Fibroblast of lung (primary cell): ENCODE measurements around the gene KCNT2. TPM values are rescaled to one million over a fixed set of nuclear protein-coding genes. Genes with fewer than 3 reads are reported as not detected.
A peak's percentile ranks its signal among the peaks of the same experiment; 100 is the strongest.

ENCODE experiments used
- DNase-seq, 2 donors: peaks; one replicate each; pipeline versions ENCODE4 v3.0.0 to v3.0.0-alpha.2; 2010; ENCODE audit warnings: low read depth in 2 of 2
- H2AFZ ChIP-seq: 2 replicates; pipeline ENCODE4 v1.5.1; 2012; ENCODE audit warnings: low read length, control low read depth, inconsistent platforms
- H3K27ac ChIP-seq: 2 replicates; pipeline ENCODE4 v1.5.1; 2011; ENCODE audit warnings: low read length, control low read depth; ENCODE audit not compliant: insufficient read depth
- H3K27me3 ChIP-seq: 2 replicates; pipeline ENCODE4 v1.5.1; 2011; ENCODE audit warnings: mild to moderate bottlenecking, low read length; ENCODE audit not compliant: control insufficient read depth, insufficient read depth
- H3K36me3 ChIP-seq: 2 replicates; pipeline ENCODE4 v1.5.1; 2011; ENCODE audit warnings: low read length; ENCODE audit not compliant: control insufficient read depth, insufficient read depth
- H3K4me1 ChIP-seq: 2 replicates; pipeline ENCODE4 v1.5.1; 2011; ENCODE audit warnings: low read length; ENCODE audit not compliant: control insufficient read depth, insufficient read depth; ENCODE audit errors: extremely low read depth
- H3K4me2 ChIP-seq: 2 replicates; pipeline ENCODE4 v1.5.1; 2011; ENCODE audit warnings: low read length, control low read depth; ENCODE audit not compliant: insufficient read depth; ENCODE audit errors: extremely low read depth
- H3K4me3 ChIP-seq, 4 experiments: fragments of 200-600 bp in 1 of 4; sonication (generic) in 1 of 4; replicated peaks in 1 of 4; 2 replicates each; pipeline ENCODE4 v1.5.1; 2011 to 2016; ENCODE audit warnings: low read length in 4 of 4, low read depth in 3 of 4, mild to moderate bottlenecking in 3 of 4, control low read depth in 2 of 4, inconsistent platforms in 1 of 4, mixed read lengths in 1 of 4; ENCODE audit not compliant: insufficient read depth in 1 of 4; ENCODE audit errors: control extremely low read depth in 1 of 4
- H3K79me2 ChIP-seq: 2 replicates; pipeline ENCODE4 v1.5.1; 2012; ENCODE audit warnings: mild to moderate bottlenecking, low read length, inconsistent platforms; ENCODE audit not compliant: control insufficient read depth, insufficient read depth
- H3K9ac ChIP-seq: 2 replicates; pipeline ENCODE4 v1.5.1; 2011; ENCODE audit warnings: mild to moderate bottlenecking, low read length, control low read depth; ENCODE audit not compliant: insufficient read depth
- H3K9me3 ChIP-seq: 2 replicates; pipeline ENCODE4 v1.5.1; 2012; ENCODE audit warnings: low read depth, low read length; ENCODE audit not compliant: control insufficient read depth, insufficient read depth
- H4K20me1 ChIP-seq: 2 replicates; pipeline ENCODE4 v1.5.1; 2011; ENCODE audit warnings: low read length; ENCODE audit not compliant: control insufficient read depth, insufficient read depth; ENCODE audit errors: extremely low read depth
- CTCF ChIP-seq, 2 donors: IDR thresholded peaks in 1 of 2; conservative IDR thresholded peaks in 1 of 2; 1 replicate in 1 of 2; 2 replicates in 1 of 2; pipeline ENCODE4 v1.5.1; 2011 to 2012; ENCODE audit warnings: low read length in 2 of 2, control low read depth in 1 of 2, inconsistent platforms in 1 of 2, low read depth in 1 of 2, mild to moderate bottlenecking in 1 of 2
- EZH2 ChIP-seq: IDR thresholded peaks from 2 replicates; pipeline ENCODE4 v1.5.1; 2012; ENCODE audit warnings: low read length, control low read depth, mild to moderate bottlenecking; ENCODE audit errors: missing control alignments
- polyA plus RNA-seq, 2 donors: library from polyadenylated mRNA; depleted of rRNA in 1 of 2; stranded (reverse) in 1 of 2; unstranded in 1 of 2; fragments of >200 nt; gene quantifications; 2 replicates each; pipeline ENCODE4 v1.2.1, GENCODE V29; 2011 to 2012; ENCODE audit warnings: missing spikeins in 1 of 2
- total RNA-seq: library from RNA; depleted of rRNA; stranded (reverse); fragments of >200 nt; gene quantifications from 2 replicates; pipeline ENCODE4 v1.2.1, GENCODE V29; 2014

The KCNT2 gene
- total and polyA plus RNA-seq, 2 donors (not counting 1 experiment from before 2014, with no cell fraction given) = 0.96 to 8.1 TPM

- Histone ChIP-seq H4K20me1 (no peaks in the 10 kb centered on the region), H2AFZ (no peak overlapping the region), H3K79me2 (no peaks in the 10 kb centered on the region), H3K9me3 (no peaks in the 10 kb centered on the region), H3K9ac (no peak overlapping the region), H3K27me3 (no peaks in the 10 kb centered on the region), H3K4me2 (no peak overlapping the region), H3K27ac (no peak overlapping the region), H3K4me1 (no peaks in the 10 kb centered on the region), H3K4me3 (no peak overlapping the region), H3K36me3 (no peaks in the 10 kb centered on the region)
- DNase-seq = peak in 1 of 2 donors; percentile 23
- TF ChIP-seq CTCF (conservative IDR thresholded peaks at IDR 0.05 in 1 of 2, IDR thresholded peaks at IDR 0.05 in 1 of 2; ENCODE audit: low read depth in 1 of 2, low read length in 2 of 2) (no peak), EZH2 (no peak)
These were observed 158.8 kb downstream of the KCNT2 start for GRCh38 chr1:196449460-196449859.

- H3K4me1 ChIP-seq = no peaks in the 10 kb centered on the region
- H3K4me3 ChIP-seq = no peak overlapping the region
- H2AFZ ChIP-seq = no peak overlapping the region
- no peaks in the 10 kb centered on the region for H3K36me3 ChIP-seq
- no peaks in the 10 kb centered on the region for H3K79me2 ChIP-seq
- no peak overlapping the region for H3K9ac ChIP-seq
- no peak for TF ChIP-seq EZH2
- no peak for TF ChIP-seq CTCF (conservative IDR thresholded peaks at IDR 0.05 in 1 of 2, IDR thresholded peaks at IDR 0.05 in 1 of 2; ENCODE audit: low read depth in 1 of 2, low read length in 2 of 2)
- H3K27me3 ChIP-seq = no peaks in the 10 kb centered on the region
- no peak overlapping the region for H3K27ac ChIP-seq
- H3K4me2 ChIP-seq = no peak overlapping the region
- H4K20me1 ChIP-seq = no peaks in the 10 kb centered on the region
- DNase-seq = no peak
- H3K9me3 ChIP-seq = no peaks in the 10 kb centered on the region
These were observed 162.5 kb downstream of the KCNT2 start for GRCh38 chr1:196445775-196446174.

GRCh38 chr1:196444634-196445033 is 163.6 kb downstream of the KCNT2 start:
- Histone ChIP-seq H3K36me3 (no peaks in the 10 kb centered on the region), H3K27me3 (no peaks in the 10 kb centered on the region), H3K4me3 (no peak overlapping the region), H4K20me1 (no peaks in the 10 kb centered on the region), H3K9ac (no peak overlapping the region), H3K4me2 (no peak overlapping the region), H3K27ac (no peak overlapping the region), H3K9me3 (no peaks in the 10 kb centered on the region), H3K4me1 (no peaks in the 10 kb centered on the region), H3K79me2 (no peaks in the 10 kb centered on the region), H2AFZ (no peak overlapping the region)
- TF ChIP-seq EZH2 (no peak), CTCF (conservative IDR thresholded peaks at IDR 0.05 in 1 of 2, IDR thresholded peaks at IDR 0.05 in 1 of 2; ENCODE audit: low read depth in 1 of 2, low read length in 2 of 2) (no peak)
- no peak for DNase-seq
